ENCODE measurements around the gene ANKS1B.

GRCh38 chr12:99997806-99998205 lies 13.1 kb upstream of the ANKS1B start:
- no peak for TF ChIP-seq CTCF (IDR thresholded peaks at IDR 0.05; ENCODE audit: insufficient read depth, low read depth, low read length)
- no peak for TF ChIP-seq EZH2 (IDR thresholded peaks at IDR 0.05; ENCODE audit: insufficient read depth, low read length)
